Gastroesophageal sphincter (tissue), 3 donors: Measurements from ENCODE around the gene CHRNA4.

Experiments
- EP300 ChIP-seq: sonication (generic); formaldehyde crosslinking; IDR thresholded peaks from one replicate; pipeline ENCODE4 v1.6.1; 2017; ENCODE audit warnings: antibody characterized with exemption, mild to moderate bottlenecking
- POLR2AphosphoS5 ChIP-seq: sonication (generic); formaldehyde crosslinking; IDR thresholded peaks from one replicate; pipeline ENCODE4 v1.6.1; 2017; ENCODE audit warnings: antibody characterized with exemption
- TF ChIP-seq, protein P1 (sequence below), 4 experiments: fragments of 200-600 bp in 2 of 4; fragments of 450-650 bp in 2 of 4; sonication (generic) in 1 of 4; IDR thresholded peaks; one replicate each; pipeline ENCODE4 v1.5.1; 2017 to 2019; ENCODE audit warnings: antibody characterized with exemption in 4 of 4, mild to moderate bottlenecking in 2 of 4, moderate library complexity in 2 of 4

DNA sequence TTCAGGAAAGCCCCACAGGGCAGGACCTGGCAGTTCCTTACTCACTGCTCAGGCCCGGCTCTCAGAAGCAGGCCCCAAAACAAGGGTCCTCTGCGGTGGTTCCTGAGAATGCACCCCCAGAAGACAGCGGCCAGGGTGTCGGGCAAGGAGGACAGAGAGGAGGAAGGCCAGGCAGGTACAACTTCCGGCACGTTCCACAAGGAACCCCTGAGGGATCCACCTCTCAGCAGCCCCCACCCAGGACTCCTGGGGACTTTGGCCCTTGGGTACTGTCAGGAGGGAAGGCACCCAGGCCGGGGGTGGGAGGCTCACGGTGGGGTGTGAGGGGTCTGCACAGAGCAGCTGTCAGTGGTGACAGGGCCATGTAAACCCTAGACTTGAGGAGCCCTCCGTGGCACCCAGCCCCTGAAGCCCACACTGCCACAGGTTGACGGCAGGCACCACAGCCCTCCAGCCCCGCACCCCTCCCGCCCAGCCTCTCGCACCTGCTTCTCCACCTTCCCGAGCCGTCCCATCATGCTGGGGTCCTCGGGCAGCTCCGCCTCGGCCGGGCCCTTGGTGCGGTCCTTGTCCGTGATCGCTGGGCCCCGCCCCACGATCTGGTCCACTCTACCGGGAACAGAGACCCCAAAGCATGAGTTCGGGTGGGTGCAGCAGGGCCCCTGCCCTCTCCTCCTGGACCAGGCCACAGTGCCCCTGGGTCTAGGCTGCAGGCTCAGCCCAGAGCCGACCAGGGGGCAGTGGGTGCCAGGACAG is 47.0 kb upstream of the CHRNA4 start:
- TF ChIP-seq, protein P1, sequence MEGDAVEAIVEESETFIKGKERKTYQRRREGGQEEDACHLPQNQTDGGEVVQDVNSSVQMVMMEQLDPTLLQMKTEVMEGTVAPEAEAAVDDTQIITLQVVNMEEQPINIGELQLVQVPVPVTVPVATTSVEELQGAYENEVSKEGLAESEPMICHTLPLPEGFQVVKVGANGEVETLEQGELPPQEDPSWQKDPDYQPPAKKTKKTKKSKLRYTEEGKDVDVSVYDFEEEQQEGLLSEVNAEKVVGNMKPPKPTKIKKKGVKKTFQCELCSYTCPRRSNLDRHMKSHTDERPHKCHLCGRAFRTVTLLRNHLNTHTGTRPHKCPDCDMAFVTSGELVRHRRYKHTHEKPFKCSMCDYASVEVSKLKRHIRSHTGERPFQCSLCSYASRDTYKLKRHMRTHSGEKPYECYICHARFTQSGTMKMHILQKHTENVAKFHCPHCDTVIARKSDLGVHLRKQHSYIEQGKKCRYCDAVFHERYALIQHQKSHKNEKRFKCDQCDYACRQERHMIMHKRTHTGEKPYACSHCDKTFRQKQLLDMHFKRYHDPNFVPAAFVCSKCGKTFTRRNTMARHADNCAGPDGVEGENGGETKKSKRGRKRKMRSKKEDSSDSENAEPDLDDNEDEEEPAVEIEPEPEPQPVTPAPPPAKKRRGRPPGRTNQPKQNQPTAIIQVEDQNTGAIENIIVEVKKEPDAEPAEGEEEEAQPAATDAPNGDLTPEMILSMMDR (IDR thresholded peaks at IDR 0.05) = no peak
- TF ChIP-seq EP300 = no peak
- TF ChIP-seq POLR2AphosphoS5 = no peak
